HG02642 (cell line): ENCODE data around the gene APBA2.

Experiments
- ATAC-seq: cut with Tn5 transposase; IDR thresholded peaks from one replicate; pipeline ENCODE4 v1.9.1; 2021; ENCODE audit warnings: mild to moderate bottlenecking; ENCODE audit not compliant: unreplicated experiment, poor library complexity

Gene APBA2

GRCh38 chr15:29134641-29135308 lies 249.0 kb downstream of the APBA2 start:
- ATAC-seq, result no peak

- ATAC-seq, result no peak
Observed at GRCh38 chr15:29135309-29135657, 249.5 kb downstream of the APBA2 start.

GRCh38 chr15:29135702-29136646 lies 250.2 kb downstream of the APBA2 start:
- ATAC-seq, result no peak

DNA sequence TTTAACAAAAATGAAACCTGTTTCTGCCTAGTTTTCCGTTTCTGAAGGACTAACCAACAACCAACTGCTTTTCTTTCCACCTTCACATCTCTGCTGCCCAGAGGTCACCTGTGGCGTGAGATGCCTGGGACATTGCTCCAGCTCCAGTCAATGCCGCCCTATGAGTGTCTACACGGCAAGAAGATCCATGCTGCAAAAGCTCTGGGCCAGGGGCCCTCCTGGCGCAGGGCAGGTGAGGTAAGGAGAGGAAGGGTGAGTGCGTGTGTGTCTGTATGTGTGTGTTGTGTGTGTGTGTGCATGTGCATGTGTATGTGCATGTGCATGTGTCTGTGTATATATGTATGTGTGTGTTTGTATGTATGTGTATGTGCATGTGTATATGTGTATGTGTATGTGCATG lies 252.5 kb downstream of the APBA2 start:
- ATAC-seq, result no peak

GRCh38 chr15:29139072-29139471 lies 253.3 kb downstream of the APBA2 start:
- no peak for ATAC-seq

- peak; percentile 72 for ATAC-seq
Observed at GRCh38 chr15:29139540-29140459, 254.0 kb downstream of the APBA2 start.

DNA sequence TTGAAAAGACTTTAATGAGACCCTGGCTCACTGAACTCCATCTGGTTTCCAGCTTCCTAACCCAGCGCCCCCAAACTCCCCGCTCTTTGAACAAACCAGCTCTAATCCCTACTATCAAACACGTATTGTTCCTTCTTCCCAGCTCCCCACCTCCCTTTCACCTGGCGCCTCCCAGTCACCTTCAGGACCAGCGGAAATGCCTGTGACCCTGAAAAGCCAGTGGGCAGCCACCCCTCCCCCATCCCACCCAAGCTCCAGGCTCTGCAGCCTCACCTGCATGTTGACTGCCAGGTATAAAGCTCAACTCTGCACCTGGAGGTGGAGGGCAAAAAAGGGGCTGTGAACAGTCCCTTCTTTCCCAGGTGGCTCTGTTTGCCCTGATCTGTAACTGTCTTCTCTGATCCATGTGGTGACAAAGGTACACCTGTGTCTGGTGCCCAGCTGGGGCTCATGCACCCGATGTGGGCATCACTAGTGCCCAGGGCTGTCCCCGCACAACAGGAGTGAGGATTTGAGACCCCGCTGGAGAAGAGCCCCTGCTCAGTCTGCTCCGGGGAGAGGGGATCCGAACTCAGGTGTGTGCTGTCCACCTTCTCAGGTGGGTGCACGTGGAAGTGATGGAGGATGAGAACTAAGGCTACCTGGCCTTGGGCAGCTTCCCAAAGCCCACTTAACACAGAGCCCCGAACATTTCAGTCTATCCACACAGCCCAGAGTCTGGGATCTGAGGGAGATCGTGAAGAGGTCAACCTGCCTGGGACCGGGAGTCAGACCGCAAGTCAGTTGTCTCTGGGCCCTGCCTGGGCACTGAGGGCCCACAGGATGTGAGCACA lies 254.9 kb downstream of the APBA2 start:
- ATAC-seq, result no peak

DNA sequence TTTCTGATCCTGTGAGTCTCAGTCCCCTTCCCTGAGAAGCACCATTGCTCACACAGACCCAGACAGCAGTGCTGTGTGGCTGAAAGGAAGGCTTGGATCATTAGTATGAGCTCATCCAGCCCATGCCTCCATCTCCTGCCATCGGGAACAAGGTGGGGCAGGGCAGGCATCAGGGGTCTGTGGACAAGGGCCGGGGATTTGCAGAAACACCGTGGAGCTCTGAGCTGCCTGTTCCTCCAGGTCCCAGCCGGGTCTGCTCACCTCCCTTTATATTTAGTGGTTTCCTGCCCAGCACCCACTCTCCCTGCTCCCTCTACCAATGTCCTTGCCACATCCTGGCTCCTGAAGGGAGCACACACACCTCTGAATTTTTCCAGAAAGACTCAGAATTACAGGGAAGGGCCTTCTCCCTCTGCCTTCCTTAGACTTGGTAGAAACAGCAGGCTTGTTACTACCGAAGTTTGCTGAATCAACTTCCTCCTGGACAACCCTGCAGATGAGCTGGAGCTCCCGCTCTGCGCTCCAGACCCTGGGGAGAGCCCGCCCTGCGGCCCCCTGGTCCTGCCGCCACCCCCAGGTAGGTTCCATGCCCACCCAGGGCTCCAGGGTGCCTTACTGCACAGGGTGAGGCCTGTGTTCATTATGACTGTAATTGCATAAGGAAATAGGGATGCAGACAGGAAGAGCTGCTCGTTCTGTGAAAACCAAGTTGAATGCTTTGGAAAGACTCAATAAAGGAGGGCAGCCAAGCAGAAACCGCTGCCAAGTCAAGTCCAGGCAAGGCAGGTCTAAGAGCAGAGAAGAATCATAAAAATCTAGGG lies 255.7 kb downstream of the APBA2 start:
- no peak for ATAC-seq

GRCh38 chr15:29142129-29142747 lies 256.5 kb downstream of the APBA2 start:
- no peak for ATAC-seq

DNA sequence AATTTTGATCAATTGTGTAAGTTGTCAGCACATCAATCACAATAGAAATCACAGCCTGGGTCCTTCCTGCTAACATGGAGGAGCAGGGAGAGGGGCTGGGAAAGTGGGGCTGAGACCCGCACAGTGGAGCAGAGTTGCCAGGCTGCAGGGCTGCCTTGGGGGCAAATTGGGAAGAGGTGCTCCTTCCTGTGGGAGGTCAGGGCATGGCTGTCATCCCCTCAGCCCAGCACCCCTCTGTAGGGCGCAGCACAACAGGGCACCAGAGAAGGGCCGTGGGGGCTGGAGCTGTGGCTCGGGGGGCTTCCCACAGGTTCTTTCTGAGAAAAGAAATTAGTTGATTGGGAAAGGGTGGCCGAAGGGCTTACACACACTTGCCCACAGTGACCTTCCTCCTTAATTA lies 257.5 kb downstream of the APBA2 start:
- ATAC-seq, result no peak

GRCh38 chr15:29143909-29144635 lies 258.3 kb downstream of the APBA2 start:
- ATAC-seq, result peak; percentile 44

- ATAC-seq, result no peak
Observed at GRCh38 chr15:29149738-29150075, 263.9 kb downstream of the APBA2 start.

- no peak for ATAC-seq
Observed at GRCh38 chr15:29150515-29151483, 265.0 kb downstream of the APBA2 start.

DNA sequence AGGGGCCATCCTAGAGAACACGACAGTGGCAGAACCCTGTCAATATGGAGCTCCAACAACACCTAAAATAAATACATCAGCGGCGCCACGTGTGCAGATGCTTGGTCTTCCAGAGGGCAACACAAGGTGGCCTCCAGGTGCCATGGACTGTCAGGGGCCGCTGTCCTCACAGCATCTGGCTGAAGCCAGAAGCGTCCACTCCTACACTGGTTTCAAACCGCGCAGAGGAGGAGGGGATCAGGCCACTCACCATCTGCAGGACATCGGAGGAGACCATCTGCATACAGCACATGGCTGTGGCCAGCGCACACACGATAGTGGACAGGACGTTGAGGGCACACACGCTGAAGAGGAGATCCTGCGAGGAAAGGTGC lies 265.7 kb downstream of the APBA2 start:
- no peak for ATAC-seq

- ATAC-seq, result no peak
Observed at GRCh38 chr15:29156521-29156920, 270.7 kb downstream of the APBA2 start.

- no peak for ATAC-seq
Observed at GRCh38 chr15:29159771-29160455, 274.1 kb downstream of the APBA2 start.
